ENCODE measurements around the gene SLC66A2. TPM values are rescaled to one million over a fixed set of nuclear protein-coding genes. Genes with fewer than 3 reads are reported as not detected.

SLC66A2 gene
- total RNA-seq, 1 donor from 2014 or later: 29.8 TPM

DNA sequence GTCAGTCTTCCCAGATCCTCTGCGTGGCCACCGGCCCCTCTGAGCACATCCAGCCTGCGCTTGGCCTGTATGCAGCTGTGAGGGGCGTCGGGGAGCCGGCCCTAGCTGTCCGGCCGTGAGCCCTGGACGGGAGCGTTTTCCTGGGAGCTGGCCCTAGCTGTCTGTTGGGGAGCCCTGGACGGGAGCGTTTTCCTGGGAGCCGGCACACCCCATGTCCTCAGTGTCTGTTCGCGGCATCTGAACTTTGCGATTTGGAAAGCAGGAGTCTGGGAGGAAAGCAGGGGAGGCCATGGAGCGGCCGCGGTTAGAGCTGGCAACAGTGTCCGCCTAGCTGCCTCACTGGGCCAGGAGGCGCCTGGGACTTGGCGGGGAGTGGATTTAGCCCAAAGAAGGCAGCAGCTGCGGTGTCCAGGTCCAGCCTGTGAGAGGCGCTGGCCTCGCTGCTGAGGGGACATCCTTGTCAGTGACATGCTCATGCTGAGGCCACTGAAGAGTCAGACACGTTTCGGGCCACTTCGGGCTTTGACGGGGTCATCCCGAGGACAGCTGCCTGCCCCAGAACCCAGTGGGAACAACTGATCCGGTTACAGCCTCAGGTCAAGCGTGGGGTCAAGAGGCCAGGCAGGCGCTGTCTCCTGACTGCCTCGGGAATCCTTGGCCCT lies 77.9 kb downstream of the SLC66A2 start:
- TF ChIP-seq, protein P1, sequence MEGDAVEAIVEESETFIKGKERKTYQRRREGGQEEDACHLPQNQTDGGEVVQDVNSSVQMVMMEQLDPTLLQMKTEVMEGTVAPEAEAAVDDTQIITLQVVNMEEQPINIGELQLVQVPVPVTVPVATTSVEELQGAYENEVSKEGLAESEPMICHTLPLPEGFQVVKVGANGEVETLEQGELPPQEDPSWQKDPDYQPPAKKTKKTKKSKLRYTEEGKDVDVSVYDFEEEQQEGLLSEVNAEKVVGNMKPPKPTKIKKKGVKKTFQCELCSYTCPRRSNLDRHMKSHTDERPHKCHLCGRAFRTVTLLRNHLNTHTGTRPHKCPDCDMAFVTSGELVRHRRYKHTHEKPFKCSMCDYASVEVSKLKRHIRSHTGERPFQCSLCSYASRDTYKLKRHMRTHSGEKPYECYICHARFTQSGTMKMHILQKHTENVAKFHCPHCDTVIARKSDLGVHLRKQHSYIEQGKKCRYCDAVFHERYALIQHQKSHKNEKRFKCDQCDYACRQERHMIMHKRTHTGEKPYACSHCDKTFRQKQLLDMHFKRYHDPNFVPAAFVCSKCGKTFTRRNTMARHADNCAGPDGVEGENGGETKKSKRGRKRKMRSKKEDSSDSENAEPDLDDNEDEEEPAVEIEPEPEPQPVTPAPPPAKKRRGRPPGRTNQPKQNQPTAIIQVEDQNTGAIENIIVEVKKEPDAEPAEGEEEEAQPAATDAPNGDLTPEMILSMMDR (conservative IDR thresholded peaks at IDR 0.05): no peak
- no peaks in the 10 kb centered on the region for H3K9me3 Mint-ChIP-seq
- no peak overlapping the region for H3K27ac Mint-ChIP-seq (ENCODE audit: unreplicated experiment)
- no peaks in the 10 kb centered on the region for H3K36me3 Mint-ChIP-seq (ENCODE audit: low read depth)
- no peak overlapping the region for H3K4me3 Mint-ChIP-seq
- no peak for DNase-seq (ENCODE audit: low read depth, low spot score)
- no peaks in the 10 kb centered on the region for H3K4me1 Mint-ChIP-seq
- H3K27me3 Mint-ChIP-seq (ENCODE audit: low read depth): no peaks in the 10 kb centered on the region

DNA sequence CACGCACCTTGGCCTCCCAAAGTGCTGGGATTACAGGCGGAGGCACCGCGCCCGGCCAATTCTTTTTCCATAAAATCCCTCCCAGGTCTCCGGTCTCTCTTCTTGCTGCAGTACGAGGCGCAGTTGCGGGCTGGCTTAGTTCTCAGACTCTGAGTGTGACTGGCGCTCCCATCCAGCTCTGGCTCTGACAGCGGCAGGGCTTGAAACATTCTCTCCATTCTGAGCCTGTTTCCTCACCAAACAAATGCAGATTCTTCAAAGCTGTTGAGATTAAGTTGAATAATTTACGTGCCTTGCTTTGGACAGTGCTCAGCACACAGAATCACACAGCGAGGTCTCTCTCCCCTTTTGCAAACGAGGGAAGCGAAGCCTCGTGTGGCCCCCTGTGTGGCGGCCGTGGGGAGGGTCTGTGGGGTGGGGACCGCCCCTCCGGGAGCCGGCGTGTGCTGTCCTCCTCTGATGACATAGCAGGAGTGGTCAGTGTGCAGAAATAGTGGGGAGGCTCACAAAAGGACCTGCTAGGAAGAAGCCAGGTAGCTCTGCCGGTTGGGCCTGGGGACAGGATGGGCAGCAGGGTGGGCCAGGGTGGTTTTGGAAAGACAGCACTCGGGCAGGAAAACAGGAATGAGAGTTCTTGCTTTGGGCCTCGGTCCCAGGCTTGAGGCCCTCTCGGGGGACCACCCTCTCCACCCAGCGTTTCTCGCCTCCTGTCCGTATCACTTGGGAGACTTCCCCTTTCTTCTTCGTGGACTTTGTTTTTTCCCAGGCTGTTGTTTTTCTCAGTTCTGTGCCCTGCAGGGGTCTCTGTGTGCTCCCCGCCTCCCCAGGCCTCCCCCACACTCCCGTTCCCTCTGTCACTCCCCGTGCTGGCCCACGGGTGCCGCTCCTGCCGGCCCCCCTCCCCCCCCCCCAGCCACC lies 78.7 kb downstream of the SLC66A2 start:
- no peaks in the 10 kb centered on the region for H3K9me3 Mint-ChIP-seq
- H3K27ac Mint-ChIP-seq (ENCODE audit: unreplicated experiment): peak overlapping the region; percentile 67
- TF ChIP-seq, protein P1 (conservative IDR thresholded peaks at IDR 0.05): no peak
- H3K27me3 Mint-ChIP-seq (ENCODE audit: low read depth): no peaks in the 10 kb centered on the region
- H3K36me3 Mint-ChIP-seq (ENCODE audit: low read depth): no peaks in the 10 kb centered on the region
- H3K4me3 Mint-ChIP-seq: no peak overlapping the region
- DNase-seq (ENCODE audit: low read depth, low spot score): no peak
- H3K4me1 Mint-ChIP-seq: no peaks in the 10 kb centered on the region

GRCh38 chr18:79871481-79872091 lies 79.9 kb downstream of the SLC66A2 start:
- no peak overlapping the region for H3K27ac Mint-ChIP-seq (ENCODE audit: unreplicated experiment)
- H3K36me3 Mint-ChIP-seq (ENCODE audit: low read depth): no peaks in the 10 kb centered on the region
- no peaks in the 10 kb centered on the region for H3K9me3 Mint-ChIP-seq
- no peaks in the 10 kb centered on the region for H3K4me1 Mint-ChIP-seq
- TF ChIP-seq, protein P1 (conservative IDR thresholded peaks at IDR 0.05): no peak
- H3K4me3 Mint-ChIP-seq: no peak overlapping the region
- no peak for DNase-seq (ENCODE audit: low read depth, low spot score)
- no peaks in the 10 kb centered on the region for H3K27me3 Mint-ChIP-seq (ENCODE audit: low read depth)

DNA sequence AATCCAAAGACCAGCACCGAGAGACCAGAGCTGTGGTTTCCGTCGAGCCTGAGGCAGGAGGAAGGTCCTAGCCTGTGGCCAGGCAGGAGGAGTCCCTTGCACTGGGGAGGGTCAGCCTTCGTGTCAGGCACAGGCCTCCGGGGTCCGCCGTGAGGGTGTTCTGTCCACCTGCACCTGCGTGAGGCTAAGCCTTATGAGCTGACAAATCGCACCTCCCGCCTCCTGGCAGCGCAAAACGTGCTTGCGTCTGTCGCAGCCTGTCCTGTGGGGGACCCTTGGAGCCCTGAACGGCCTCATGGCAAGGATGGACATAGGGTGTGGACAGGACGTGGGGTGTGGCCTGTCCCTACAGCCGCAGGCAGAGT lies 80.4 kb downstream of the SLC66A2 start:
- no peaks in the 10 kb centered on the region for H3K9me3 Mint-ChIP-seq
- no peak for DNase-seq (ENCODE audit: low read depth, low spot score)
- H3K36me3 Mint-ChIP-seq (ENCODE audit: low read depth): no peaks in the 10 kb centered on the region
- H3K4me3 Mint-ChIP-seq: no peak overlapping the region
- no peaks in the 10 kb centered on the region for H3K27me3 Mint-ChIP-seq (ENCODE audit: low read depth)
- peak overlapping the region; percentile 19 for H3K27ac Mint-ChIP-seq (ENCODE audit: unreplicated experiment)
- no peaks in the 10 kb centered on the region for H3K4me1 Mint-ChIP-seq
- TF ChIP-seq, protein P1 (conservative IDR thresholded peaks at IDR 0.05): no peak

- H3K27ac Mint-ChIP-seq (ENCODE audit: unreplicated experiment): peak overlapping the region; percentile 19
- no peaks in the 10 kb centered on the region for H3K9me3 Mint-ChIP-seq
- no peaks in the 10 kb centered on the region for H3K27me3 Mint-ChIP-seq (ENCODE audit: low read depth)
- H3K36me3 Mint-ChIP-seq (ENCODE audit: low read depth): no peaks in the 10 kb centered on the region
- H3K4me1 Mint-ChIP-seq: no peaks in the 10 kb centered on the region
- DNase-seq (ENCODE audit: low read depth, low spot score): no peak
- TF ChIP-seq, protein P1 (conservative IDR thresholded peaks at IDR 0.05): no peak
- H3K4me3 Mint-ChIP-seq: no peak overlapping the region
Measured at GRCh38 chr18:79870301-79871025, 81.0 kb downstream of the SLC66A2 start.

Data from neural crest cell (in vitro differentiated cells).